Thyroid gland (tissue), 4 donors: ENCODE measurements around the gene SSB. TPM values are rescaled to one million over a fixed set of nuclear protein-coding genes. Genes with fewer than 3 reads are reported as not detected.

Experiments used
- DNase-seq, 2 donors: peaks; one replicate each; pipeline ENCODE4 v3.0.0-alpha.2; 2019
- H3K27ac ChIP-seq, 3 donors: fragments of 200-600 bp; sonication (generic); 1 replicate in 2 of 3; 2 replicates in 1 of 3; pipeline ENCODE4 v1.5.1; 2016 to 2019; ENCODE audit warnings: mild to moderate bottlenecking in 1 of 3, moderate library complexity in 1 of 3
- H3K27me3 ChIP-seq: fragments of 200-600 bp; sonication (generic); one replicate; pipeline ENCODE4 v1.5.1; 2019
- H3K36me3 ChIP-seq, 2 donors: fragments of 200-600 bp; sonication (generic); one replicate each; pipeline ENCODE4 v1.5.1; 2016 to 2019
- H3K4me1 ChIP-seq, 2 donors: fragments of 200-600 bp; sonication (generic); one replicate each; pipeline ENCODE4 v1.5.1; 2017 to 2019
- H3K4me3 ChIP-seq, 3 donors: fragments of 200-600 bp; sonication (generic); replicated peaks in 1 of 3; 1 replicate in 2 of 3; 2 replicates in 1 of 3; pipeline ENCODE4 v1.5.1; 2016; ENCODE audit warnings: mild to moderate bottlenecking in 1 of 3
- H3K9me3 ChIP-seq: fragments of 200-600 bp; sonication (generic); one replicate; pipeline ENCODE4 v1.5.1; 2017
- CTCF ChIP-seq, 6 experiments: fragments of 200-600 bp in 3 of 6; fragments of 450-650 bp in 3 of 6; sonication (generic) in 3 of 6; IDR thresholded peaks; one replicate each; pipeline ENCODE4 v1.5.1; 2016 to 2019; ENCODE audit warnings: antibody characterized with exemption in 6 of 6, mild to moderate bottlenecking in 2 of 6, inconsistent platforms in 1 of 6, moderate library complexity in 1 of 6
- POLR2A ChIP-seq, 2 donors: fragments of 450-650 bp; IDR thresholded peaks; one replicate each; pipeline ENCODE4 v1.6.1; 2017; ENCODE audit warnings: antibody characterized with exemption in 2 of 2, mild to moderate bottlenecking in 2 of 2, moderate library complexity in 1 of 2
- WGBS, 2 donors: methylation state at CpG; one replicate each; pipeline ENCODE4 v1.1.5; 2017; 5-methylcytosine and 5-hydroxymethylcytosine counted together
- intact Hi-C: fragments of 100-400 bp; cut with DNase I; formaldehyde crosslinking; loops from one replicate; pipeline ENCODE4 v1.15.1; 2023
- total RNA-seq, 4 donors: library from RNA; depleted of rRNA; stranded (reverse); fragments of >200 nt; gene quantifications; one replicate each; pipeline ENCODE4 v1.2.3, GENCODE V29; 2016

The SSB gene
- total RNA-seq, result 100 to 1,000 TPM in 2 of 4 donors, 10 to 100 TPM in 2; 58.8 to 157 (median 102) TPM

DNA sequence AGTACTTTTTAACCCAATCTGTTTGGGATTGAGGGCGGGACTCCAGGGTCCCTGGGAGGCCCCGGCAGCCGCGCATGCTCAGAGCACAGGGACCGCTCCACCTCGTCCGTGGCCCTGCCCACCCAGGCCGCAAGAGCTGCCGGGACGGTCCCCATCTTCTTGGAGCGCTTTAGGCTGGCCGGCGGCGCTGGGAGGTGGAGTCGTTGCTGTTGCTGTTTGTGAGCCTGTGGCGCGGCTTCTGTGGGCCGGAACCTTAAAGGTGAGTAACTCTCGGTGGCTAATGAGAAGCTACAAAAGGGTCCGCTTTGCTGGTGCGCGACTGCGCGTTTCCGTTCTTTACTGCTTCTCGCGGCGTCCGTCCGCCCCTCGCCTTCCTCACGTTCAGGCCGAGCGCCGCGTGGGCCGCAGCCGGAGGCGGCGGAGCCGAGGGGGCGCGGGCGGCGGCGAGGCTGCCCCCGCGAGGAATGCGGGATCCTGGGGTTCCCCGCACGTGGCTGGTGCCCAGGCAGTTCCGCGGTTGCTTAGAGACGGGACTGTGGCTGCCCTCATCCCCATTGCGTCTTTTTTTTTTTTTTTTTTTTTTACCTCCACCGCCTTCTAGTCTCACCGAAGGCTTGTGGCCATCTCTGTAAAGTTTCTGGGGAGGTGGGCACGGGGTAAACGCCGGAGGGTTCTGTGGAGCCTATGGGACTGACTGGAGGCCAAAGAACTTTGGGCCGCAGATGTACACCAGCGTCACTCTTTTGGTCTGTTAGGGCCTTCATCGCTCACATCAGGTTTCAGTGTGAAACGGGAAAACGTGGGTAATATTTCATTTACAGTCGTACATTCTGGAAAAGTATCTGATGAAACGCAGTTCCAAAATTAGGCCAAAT is at the start of gene SSB:
Gene SSB (plus strand): TSS at position 154 of the 875 bp plus-strand sequence. CDS start 2,090 bp downstream, outside the sequence.
- peak; percentile 94 to 95 for DNase-seq
- H3K9me3 ChIP-seq, result no peaks in the 10 kb centered on the region
- peaks cover 0 to 7% of the 10 kb centered on the region in 2 donors for H3K36me3 ChIP-seq
- 0 to 1% methylated on average over 19 to 56 of the region's 67 CpGs for WGBS, 2 donors
- H3K27me3 ChIP-seq, result no peaks in the 10 kb centered on the region
- H3K4me3 ChIP-seq, result peak within 1 kb of the TSS; percentile 19 to 54 (median 49)
- TF ChIP-seq POLR2A (IDR thresholded peaks at IDR 0.05) (peak; percentile 24 to 92), CTCF (IDR thresholded peaks at IDR 0.05) (peak in 1 of 6 experiments; percentile 14)
- peak within 1 kb of the TSS; percentile 47 to 81 (median 80) for H3K27ac ChIP-seq
- intact Hi-C loops, result loop anchor here (10.0 kb wide), 1 partner anchor 104 kb away; the partner anchor contains the start of genes CFAP210 and PHOSPHO2
- no peaks in the 10 kb centered on the region for H3K4me1 ChIP-seq

GRCh38 chr2:169752752-169753151 is 45.9 kb upstream of the SSB start:
- no peak for DNase-seq
- Histone ChIP-seq H3K4me3 (no peak overlapping the region), H3K9me3 (no peaks in the 10 kb centered on the region), H3K36me3 (no peaks in the 10 kb centered on the region), H3K27me3 (no peaks in the 10 kb centered on the region), H3K4me1 (no peaks in the 10 kb centered on the region), H3K27ac (no peak overlapping the region)
- no peak for TF ChIP-seq CTCF (IDR thresholded peaks at IDR 0.05)
- TF ChIP-seq POLR2A (IDR thresholded peaks at IDR 0.05), result no peak
- intact Hi-C loops, result no loop called here
- 96 to 98% methylated on average over 3 of the region's 3 CpGs for WGBS, 2 donors

- intact Hi-C loops, result no loop called here
- H3K9me3 ChIP-seq, result no peaks in the 10 kb centered on the region
- TF ChIP-seq POLR2A (IDR thresholded peaks at IDR 0.05) (no peak), CTCF (IDR thresholded peaks at IDR 0.05) (no peak)
- no peak overlapping the region for H3K27ac ChIP-seq
- WGBS, 2 donors, result 81 to 89% methylated on average over 6 of the region's 6 CpGs
- H3K4me3 ChIP-seq, result no peak overlapping the region
- no peaks in the 10 kb centered on the region for H3K36me3 ChIP-seq
- no peak for DNase-seq
- no peaks in the 10 kb centered on the region for H3K27me3 ChIP-seq
- no peaks in the 10 kb centered on the region for H3K4me1 ChIP-seq
These were observed 43.4 kb upstream of the SSB start for GRCh38 chr2:169755083-169755870.

DNA sequence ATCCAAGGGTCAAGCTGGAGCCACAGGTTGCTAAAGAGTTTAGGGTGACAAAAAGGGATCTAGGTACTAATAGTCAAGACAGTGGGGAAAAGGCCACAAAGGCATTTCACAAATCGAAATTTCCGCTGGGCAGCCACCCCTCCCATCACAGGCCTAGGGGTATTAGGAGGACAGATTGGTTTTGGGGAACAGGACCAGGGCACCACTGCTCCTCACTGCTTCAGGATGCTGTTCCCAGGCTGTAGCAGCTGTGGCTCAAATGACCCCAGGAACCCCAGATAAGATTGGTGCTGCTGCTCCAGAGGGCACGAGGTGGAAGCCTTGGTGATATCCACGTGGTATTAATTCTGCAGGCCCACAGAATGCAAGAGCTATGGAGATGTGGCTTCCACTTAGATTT is 42.3 kb upstream of the SSB start:
- 94% methylated on average over 4 of the region's 4 CpGs for WGBS, 2 donors
- no peaks in the 10 kb centered on the region for H3K9me3 ChIP-seq

More for the DNA sequence above, 42.3 kb upstream of the SSB start:
- TF ChIP-seq POLR2A (IDR thresholded peaks at IDR 0.05) (no peak), CTCF (IDR thresholded peaks at IDR 0.05) (no peak)
- Histone ChIP-seq H3K27ac (no peak overlapping the region), H3K4me3 (no peak overlapping the region), H3K4me1 (no peaks in the 10 kb centered on the region), H3K27me3 (no peaks in the 10 kb centered on the region), H3K36me3 (no peaks in the 10 kb centered on the region)
- intact Hi-C loops, result no loop called here
- DNase-seq, result no peak
